Measurements from ENCODE around the gene PTPRD. TPM values are rescaled to one million over a fixed set of nuclear protein-coding genes. Genes with fewer than 3 reads are reported as not detected.

Gene PTPRD
- total RNA-seq, 1 experiment from 2014 or later: not detected

GRCh38 chr9:8309258-8309657 lies 2303.5 kb downstream of the PTPRD start:
- Mint-ChIP-seq H3K9me3 (ENCODE audit: unreplicated experiment) (peaks cover 15% of the 10 kb centered on the region), H3K4me1 (ENCODE audit: insufficient read depth, unreplicated experiment) (no peaks in the 10 kb centered on the region), H3K27me3 (ENCODE audit: insufficient read depth, unreplicated experiment) (no peaks in the 10 kb centered on the region), H3K4me3 (ENCODE audit: unreplicated experiment) (no peak overlapping the region), H3K27ac (ENCODE audit: low read depth, unreplicated experiment) (no peak overlapping the region), H3K36me3 (ENCODE audit: insufficient read depth, unreplicated experiment) (no peaks in the 10 kb centered on the region)
- ChIA-PET POLR2A (no interaction called here), CTCF (interaction anchor here (0.7 kb wide), 1 partner anchor 92 kb away, joined by 3 read pairs; no protein-coding TSS in a partner anchor)
- BruUV-seq (replicated peaks): no TSS peak
- intact Hi-C loops (cut with micrococcal nuclease): no loop called here
- no peak for TF ChIP-seq CTCF (IDR thresholded peaks at IDR 0.05; ENCODE audit: unreplicated experiment)
- DNase-seq (ENCODE audit: unreplicated experiment): no peak

- H3K36me3 Mint-ChIP-seq (ENCODE audit: insufficient read depth, unreplicated experiment): no peaks in the 10 kb centered on the region
- CTCF ChIA-PET: no interaction called here
These were observed 2308.1 kb downstream of the PTPRD start for GRCh38 chr9:8304720-8305119.

GRCh38 chr9:8301296-8301695 lies 2311.5 kb downstream of the PTPRD start:
- ChIA-PET POLR2A (no interaction called here), CTCF (interaction anchor here (0.7 kb wide), 1 partner anchor 81 kb away, joined by 3 read pairs; no protein-coding TSS in a partner anchor)
- Mint-ChIP-seq H3K27me3 (ENCODE audit: insufficient read depth, unreplicated experiment) (no peaks in the 10 kb centered on the region), H3K4me1 (ENCODE audit: insufficient read depth, unreplicated experiment) (no peaks in the 10 kb centered on the region), H3K27ac (ENCODE audit: low read depth, unreplicated experiment) (no peak overlapping the region), H3K9me3 (ENCODE audit: unreplicated experiment) (peaks cover 23% of the 10 kb centered on the region), H3K36me3 (ENCODE audit: insufficient read depth, unreplicated experiment) (no peaks in the 10 kb centered on the region), H3K4me3 (ENCODE audit: unreplicated experiment) (no peak overlapping the region)
- intact Hi-C loops (cut with micrococcal nuclease): no loop called here
- BruUV-seq (replicated peaks): no TSS peak
- TF ChIP-seq CTCF (IDR thresholded peaks at IDR 0.05; ENCODE audit: unreplicated experiment): no peak
- DNase-seq (ENCODE audit: unreplicated experiment): no peak

More at GRCh38 chr9:8304720-8305119, 2308.1 kb downstream of the PTPRD start:
- TF ChIP-seq CTCF (IDR thresholded peaks at IDR 0.05; ENCODE audit: unreplicated experiment): no peak
- Mint-ChIP-seq H3K27ac (ENCODE audit: low read depth, unreplicated experiment) (no peak overlapping the region), H3K27me3 (ENCODE audit: insufficient read depth, unreplicated experiment) (no peaks in the 10 kb centered on the region), H3K9me3 (ENCODE audit: unreplicated experiment) (peaks cover 15% of the 10 kb centered on the region), H3K4me3 (ENCODE audit: unreplicated experiment) (no peak overlapping the region), H3K4me1 (ENCODE audit: insufficient read depth, unreplicated experiment) (no peaks in the 10 kb centered on the region)
- intact Hi-C loops (cut with micrococcal nuclease): no loop called here
- DNase-seq (ENCODE audit: unreplicated experiment): no peak
- POLR2A ChIA-PET: no interaction called here
- no TSS peak for BruUV-seq (replicated peaks)

- Mint-ChIP-seq H3K9me3 (ENCODE audit: unreplicated experiment) (peaks cover 31% of the 10 kb centered on the region), H3K4me1 (ENCODE audit: insufficient read depth, unreplicated experiment) (no peaks in the 10 kb centered on the region), H3K27ac (ENCODE audit: low read depth, unreplicated experiment) (no peak overlapping the region), H3K36me3 (ENCODE audit: insufficient read depth, unreplicated experiment) (no peaks in the 10 kb centered on the region), H3K27me3 (ENCODE audit: insufficient read depth, unreplicated experiment) (no peaks in the 10 kb centered on the region), H3K4me3 (ENCODE audit: unreplicated experiment) (no peak overlapping the region)
- intact Hi-C loops (cut with micrococcal nuclease): no loop called here
- CTCF ChIA-PET: no interaction called here
- no TSS peak for BruUV-seq (replicated peaks)
- POLR2A ChIA-PET: no interaction called here
- DNase-seq (ENCODE audit: unreplicated experiment): no peak
- no peak for TF ChIP-seq CTCF (IDR thresholded peaks at IDR 0.05; ENCODE audit: unreplicated experiment)
These were observed 2315.8 kb downstream of the PTPRD start for GRCh38 chr9:8297047-8297446.
